SK-N-MC (cell line): ENCODE results near the gene STX16.

Source experiments
- EZH2 ChIP-seq: fragments of 200-600 bp; sonication (generic); IDR thresholded peaks from one replicate; pipeline ENCODE4 v1.6.1; 2017; ENCODE audit warnings: antibody characterized with exemption
- FOXP2 ChIP-seq: optimal IDR thresholded peaks from 2 replicates; pipeline ENCODE3; 2011; ENCODE audit warnings: mild to moderate bottlenecking, moderate library complexity; ENCODE audit not compliant: insufficient read depth; ENCODE audit errors: extremely low read length, control extremely low read depth
- POLR2AphosphoS5 ChIP-seq: IDR thresholded peaks from 2 replicates; pipeline ENCODE4 v1.6.1; 2012; ENCODE audit warnings: mild to moderate bottlenecking, low read depth, low read length, borderline replicate concordance

- TF ChIP-seq POLR2AphosphoS5 (no peak), EZH2 (no peak), FOXP2 (no peak)
Observed at GRCh38 chr20:58627212-58628072, 23.6 kb upstream of the STX16 start.
